Cerebellar nuclear complex (tissue), 1 donor: ENCODE results near the gene LPAR3.
A peak's percentile ranks its signal among the peaks of the same experiment; 100 is the strongest.

Source experiments
- DNase-seq, 2 experiments: peaks; one replicate each; lab custom pipeline; 2025; lab: John Stamatoyannopoulos, UW

Gene LPAR3

GRCh38 chr1:84857906-84858305 lies 35.1 kb downstream of the LPAR3 start:
- no peak for DNase-seq

- peak in 1 of 2 experiments; percentile 4 for DNase-seq
These were observed 36.2 kb downstream of the LPAR3 start for GRCh38 chr1:84856726-84857270.

GRCh38 chr1:84855691-84856630 lies 37.0 kb downstream of the LPAR3 start:
- DNase-seq: no peak

GRCh38 chr1:84855168-84855567 lies 37.8 kb downstream of the LPAR3 start:
- no peak for DNase-seq

GRCh38 chr1:84853741-84854721 lies 39.0 kb downstream of the LPAR3 start:
- no peak for DNase-seq

GRCh38 chr1:84851839-84852238 lies 41.2 kb downstream of the LPAR3 start:
- DNase-seq: no peak

GRCh38 chr1:84849357-84849975 lies 43.5 kb downstream of the LPAR3 start:
- DNase-seq: no peak

GRCh38 chr1:84847253-84848250 lies 45.5 kb downstream of the LPAR3 start:
- peak in 1 of 2 experiments; percentile 9 for DNase-seq

- DNase-seq: no peak
These were observed 46.6 kb downstream of the LPAR3 start for GRCh38 chr1:84846387-84846786.

GRCh38 chr1:84845357-84845756 lies 47.6 kb downstream of the LPAR3 start:
- no peak for DNase-seq

GRCh38 chr1:84844094-84844493 lies 48.9 kb downstream of the LPAR3 start:
- no peak for DNase-seq

- DNase-seq: no peak
These were observed 50.2 kb downstream of the LPAR3 start for GRCh38 chr1:84842748-84843231.

GRCh38 chr1:84841971-84842370 lies 51.0 kb downstream of the LPAR3 start:
- DNase-seq: no peak

- no peak for DNase-seq
These were observed 52.7 kb downstream of the LPAR3 start for GRCh38 chr1:84840346-84840745.

GRCh38 chr1:84839544-84839943 lies 53.5 kb downstream of the LPAR3 start:
- no peak for DNase-seq

GRCh38 chr1:84836145-84836544 lies 56.9 kb downstream of the LPAR3 start:
- DNase-seq: no peak

- DNase-seq: no peak
These were observed 57.8 kb downstream of the LPAR3 start for GRCh38 chr1:84835169-84835568.

- no peak for DNase-seq
These were observed 58.5 kb downstream of the LPAR3 start for GRCh38 chr1:84834419-84835064.

GRCh38 chr1:84833194-84833593 lies 59.8 kb downstream of the LPAR3 start:
- DNase-seq: no peak

GRCh38 chr1:84830136-84830535 lies 62.9 kb downstream of the LPAR3 start:
- no peak for DNase-seq
